ENCODE results near the gene MEGF6. TPM values are rescaled to one million over a fixed set of nuclear protein-coding genes. Genes with fewer than 3 reads are reported as not detected.

Gene MEGF6, protein sequence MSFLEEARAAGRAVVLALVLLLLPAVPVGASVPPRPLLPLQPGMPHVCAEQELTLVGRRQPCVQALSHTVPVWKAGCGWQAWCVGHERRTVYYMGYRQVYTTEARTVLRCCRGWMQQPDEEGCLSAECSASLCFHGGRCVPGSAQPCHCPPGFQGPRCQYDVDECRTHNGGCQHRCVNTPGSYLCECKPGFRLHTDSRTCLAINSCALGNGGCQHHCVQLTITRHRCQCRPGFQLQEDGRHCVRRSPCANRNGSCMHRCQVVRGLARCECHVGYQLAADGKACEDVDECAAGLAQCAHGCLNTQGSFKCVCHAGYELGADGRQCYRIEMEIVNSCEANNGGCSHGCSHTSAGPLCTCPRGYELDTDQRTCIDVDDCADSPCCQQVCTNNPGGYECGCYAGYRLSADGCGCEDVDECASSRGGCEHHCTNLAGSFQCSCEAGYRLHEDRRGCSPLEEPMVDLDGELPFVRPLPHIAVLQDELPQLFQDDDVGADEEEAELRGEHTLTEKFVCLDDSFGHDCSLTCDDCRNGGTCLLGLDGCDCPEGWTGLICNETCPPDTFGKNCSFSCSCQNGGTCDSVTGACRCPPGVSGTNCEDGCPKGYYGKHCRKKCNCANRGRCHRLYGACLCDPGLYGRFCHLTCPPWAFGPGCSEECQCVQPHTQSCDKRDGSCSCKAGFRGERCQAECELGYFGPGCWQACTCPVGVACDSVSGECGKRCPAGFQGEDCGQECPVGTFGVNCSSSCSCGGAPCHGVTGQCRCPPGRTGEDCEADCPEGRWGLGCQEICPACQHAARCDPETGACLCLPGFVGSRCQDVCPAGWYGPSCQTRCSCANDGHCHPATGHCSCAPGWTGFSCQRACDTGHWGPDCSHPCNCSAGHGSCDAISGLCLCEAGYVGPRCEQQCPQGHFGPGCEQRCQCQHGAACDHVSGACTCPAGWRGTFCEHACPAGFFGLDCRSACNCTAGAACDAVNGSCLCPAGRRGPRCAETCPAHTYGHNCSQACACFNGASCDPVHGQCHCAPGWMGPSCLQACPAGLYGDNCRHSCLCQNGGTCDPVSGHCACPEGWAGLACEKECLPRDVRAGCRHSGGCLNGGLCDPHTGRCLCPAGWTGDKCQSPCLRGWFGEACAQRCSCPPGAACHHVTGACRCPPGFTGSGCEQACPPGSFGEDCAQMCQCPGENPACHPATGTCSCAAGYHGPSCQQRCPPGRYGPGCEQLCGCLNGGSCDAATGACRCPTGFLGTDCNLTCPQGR (N-terminal part only)
- total RNA-seq, result 7.0 TPM
- long read RNA-seq, partial matches to known transcripts, result 1 of 15 reads
- long read RNA-seq, other reads (novel, unspliced or antisense), result 13 of 15 reads

GRCh38 chr1:3611170-3612019 lies at the start of gene MEGF6:
TSS of gene MEGF6 (minus strand) at chr1:3611508. CDS start at chr1:3611268, 240 bp downstream.
- DNase-seq (ENCODE audit: missing footprints), result no peak
- intact Hi-C loops (cut with DNase I), result no loop called here

GRCh38 chr1:3660704-3661103 lies 49.4 kb upstream of the MEGF6 start:
- DNase-seq (ENCODE audit: missing footprints) (no peak), ATAC-seq (no peak)
- intact Hi-C loops (cut with DNase I), result no loop called here

More at GRCh38 chr1:3611170-3612019, at the start of gene MEGF6:
- ATAC-seq, result peak; percentile 55

DNA sequence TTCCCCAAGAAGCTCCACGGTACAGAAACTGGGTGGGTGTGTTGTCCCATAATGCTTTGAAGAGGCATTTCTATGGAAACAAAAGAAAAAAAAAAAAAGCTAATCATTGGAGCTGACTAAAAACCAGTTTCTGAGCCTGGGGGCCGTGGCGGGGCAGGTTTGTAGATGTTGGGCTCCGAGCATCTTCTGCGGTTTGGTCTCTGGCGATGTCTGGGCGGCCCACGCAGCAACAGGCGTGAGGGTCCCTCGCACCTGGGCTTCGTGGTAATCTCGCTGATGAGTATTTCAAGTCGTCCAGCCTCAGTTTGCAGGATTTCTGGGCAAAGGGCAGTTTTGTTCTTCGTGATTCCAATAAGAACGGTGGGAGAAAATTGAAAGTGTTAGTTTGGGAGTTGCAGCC lies 47.8 kb upstream of the MEGF6 start:
- intact Hi-C loops (cut with DNase I), result no loop called here
- ATAC-seq (no peak), DNase-seq (ENCODE audit: missing footprints) (no peak)

DNA sequence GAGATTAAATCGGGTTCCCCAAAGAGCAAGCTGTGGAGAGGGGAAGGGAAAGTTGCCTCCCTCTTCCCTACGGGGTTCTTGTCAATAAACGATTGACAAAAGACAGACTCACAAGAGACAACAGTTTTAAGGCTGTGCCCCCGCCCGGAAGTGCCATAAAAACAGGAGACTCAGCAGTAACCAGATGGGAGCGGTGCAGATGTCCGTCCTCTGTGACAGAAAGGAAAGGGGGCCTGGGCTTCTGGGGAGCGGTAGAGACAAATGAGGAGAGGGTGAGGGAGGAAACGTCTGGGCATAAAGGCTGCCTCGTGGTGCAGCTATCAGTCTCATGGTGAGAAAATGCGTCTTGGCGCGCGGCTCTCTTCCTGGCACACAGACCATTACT lies 46.9 kb upstream of the MEGF6 start:
- no peak for ATAC-seq
- DNase-seq (ENCODE audit: missing footprints), result no peak

GRCh38 chr1:3657578-3658230 lies 46.4 kb upstream of the MEGF6 start:
- intact Hi-C loops (cut with DNase I), result no loop called here
- ATAC-seq (no peak), DNase-seq (ENCODE audit: missing footprints) (no peak)

More for the DNA sequence above, 46.9 kb upstream of the MEGF6 start:
- intact Hi-C loops (cut with DNase I), result no loop called here

DNA sequence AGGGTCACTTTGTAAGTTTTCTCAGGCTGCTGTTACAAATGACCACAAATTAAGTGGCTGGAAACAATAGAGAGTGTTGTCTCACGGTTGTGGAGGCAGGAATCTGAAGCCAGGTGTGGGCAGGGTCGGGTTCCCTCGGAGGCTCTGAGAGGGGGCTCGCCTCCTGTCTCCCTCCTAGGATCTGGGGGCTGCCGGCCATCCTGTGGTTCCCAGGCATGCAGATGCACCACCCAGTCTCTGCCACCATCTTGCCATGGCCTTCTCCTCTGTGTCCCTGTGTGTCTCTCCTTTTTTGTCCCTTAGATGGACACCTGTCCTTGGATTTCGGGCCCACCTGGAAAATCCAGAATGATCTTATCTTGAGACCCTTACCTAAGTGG lies 45.8 kb upstream of the MEGF6 start:
- DNase-seq (ENCODE audit: missing footprints) (no peak), ATAC-seq (no peak)
- intact Hi-C loops (cut with DNase I), result no loop called here

- ATAC-seq, result no peak
- intact Hi-C loops (cut with DNase I), result no loop called here
- DNase-seq (ENCODE audit: missing footprints), result no peak
Measured at GRCh38 chr1:3656450-3657095, 45.3 kb upstream of the MEGF6 start.

DNA sequence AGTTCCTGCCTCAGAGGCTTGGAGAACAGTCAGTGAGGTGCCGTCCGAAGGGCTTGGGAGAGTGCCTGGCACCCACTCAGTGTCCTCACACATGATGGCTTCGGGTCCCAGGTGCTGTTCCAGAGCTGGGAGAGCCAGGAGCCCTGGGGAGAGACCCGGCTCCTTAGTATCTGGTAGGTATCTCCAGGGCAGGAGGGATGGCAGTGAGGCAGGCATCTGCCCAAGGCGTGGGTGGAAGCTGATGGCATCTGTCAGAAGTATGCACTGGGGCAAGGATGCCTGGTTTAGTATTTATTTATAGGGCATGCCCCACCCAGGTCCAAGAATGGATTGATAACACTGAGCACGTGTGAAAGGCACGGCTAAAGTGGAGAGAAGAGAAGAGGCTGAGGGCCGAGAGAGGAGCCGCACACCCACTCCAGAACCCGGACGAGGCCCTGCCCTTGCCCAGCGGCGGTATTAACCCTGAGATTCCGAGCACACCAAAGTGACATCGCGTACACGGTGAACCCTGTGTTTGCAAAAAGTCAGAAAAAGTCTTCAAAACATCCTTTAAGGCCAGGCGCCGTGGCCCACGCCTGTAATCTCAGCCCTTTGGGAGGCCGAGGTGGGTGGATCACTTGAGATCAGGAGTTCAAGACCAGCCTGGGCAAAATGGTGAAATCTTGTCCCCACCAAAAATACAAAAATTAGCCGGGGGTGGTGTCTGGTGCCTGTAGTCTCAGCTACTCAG lies 43.4 kb upstream of the MEGF6 start:
- intact Hi-C loops (cut with DNase I), result no loop called here
- DNase-seq (ENCODE audit: missing footprints) (no peak), ATAC-seq (peak; percentile 59)

DNA sequence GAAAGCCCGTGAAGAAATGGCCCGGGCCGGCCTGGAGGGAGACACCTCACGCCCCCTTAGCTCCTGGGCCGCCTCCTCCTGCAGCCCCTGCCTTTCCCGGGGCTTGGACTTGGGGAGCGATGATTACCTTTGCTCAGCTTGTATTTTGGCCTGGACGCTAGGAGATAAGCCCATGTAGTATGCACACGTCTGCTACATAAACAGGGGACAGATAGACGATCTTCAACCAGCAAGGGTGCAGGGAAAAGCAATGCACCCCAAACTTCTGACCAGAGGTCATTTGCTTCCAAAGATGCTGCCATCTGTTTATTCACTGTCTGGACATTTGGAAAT lies 41.9 kb upstream of the MEGF6 start:
- ATAC-seq (no peak), DNase-seq (ENCODE audit: missing footprints) (no peak)
- intact Hi-C loops (cut with DNase I), result no loop called here

GRCh38 chr1:3652548-3653285 lies 41.4 kb upstream of the MEGF6 start:
- ATAC-seq (no peak), DNase-seq (ENCODE audit: missing footprints) (no peak)
- intact Hi-C loops (cut with DNase I), result no loop called here

DNA sequence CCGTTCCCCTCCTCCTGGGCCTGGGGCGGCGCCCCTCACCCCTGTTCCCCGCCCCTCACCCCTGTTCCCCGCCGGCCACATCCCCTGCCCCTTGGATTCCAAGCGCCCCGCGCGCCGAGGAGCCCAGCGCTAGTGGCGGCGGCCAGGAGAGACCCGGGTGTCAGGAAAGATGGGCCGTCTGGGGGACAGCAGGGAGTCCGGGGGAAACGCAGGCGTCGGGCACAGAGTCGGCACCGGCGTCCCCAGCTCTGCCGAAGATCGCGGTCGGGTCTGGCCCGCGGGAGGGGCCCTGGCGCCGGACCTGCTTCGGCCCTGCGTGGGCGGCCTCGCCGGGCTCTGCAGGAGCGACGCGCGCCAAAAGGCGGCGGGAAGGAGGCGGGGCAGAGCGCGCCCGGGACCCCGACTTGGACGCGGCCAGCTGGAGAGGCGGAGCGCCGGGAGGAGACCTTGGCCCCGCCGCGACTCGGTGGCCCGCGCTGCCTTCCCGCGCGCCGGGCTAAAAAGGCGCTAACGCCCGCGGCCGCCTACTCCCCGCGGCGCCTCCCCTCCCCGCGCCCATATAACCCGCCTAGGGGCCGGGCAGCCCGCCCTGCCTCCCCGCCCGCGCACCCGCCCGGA lies 40.7 kb upstream of the MEGF6 start, which contains the start of gene TP73:
Gene TP73 (plus strand): TSS at position 587 of the 618 bp plus-strand sequence. CDS start 29,850 bp downstream, outside the sequence.
- ATAC-seq (no peak), DNase-seq (ENCODE audit: missing footprints) (no peak)
- intact Hi-C loops (cut with DNase I), result no loop called here

DNA sequence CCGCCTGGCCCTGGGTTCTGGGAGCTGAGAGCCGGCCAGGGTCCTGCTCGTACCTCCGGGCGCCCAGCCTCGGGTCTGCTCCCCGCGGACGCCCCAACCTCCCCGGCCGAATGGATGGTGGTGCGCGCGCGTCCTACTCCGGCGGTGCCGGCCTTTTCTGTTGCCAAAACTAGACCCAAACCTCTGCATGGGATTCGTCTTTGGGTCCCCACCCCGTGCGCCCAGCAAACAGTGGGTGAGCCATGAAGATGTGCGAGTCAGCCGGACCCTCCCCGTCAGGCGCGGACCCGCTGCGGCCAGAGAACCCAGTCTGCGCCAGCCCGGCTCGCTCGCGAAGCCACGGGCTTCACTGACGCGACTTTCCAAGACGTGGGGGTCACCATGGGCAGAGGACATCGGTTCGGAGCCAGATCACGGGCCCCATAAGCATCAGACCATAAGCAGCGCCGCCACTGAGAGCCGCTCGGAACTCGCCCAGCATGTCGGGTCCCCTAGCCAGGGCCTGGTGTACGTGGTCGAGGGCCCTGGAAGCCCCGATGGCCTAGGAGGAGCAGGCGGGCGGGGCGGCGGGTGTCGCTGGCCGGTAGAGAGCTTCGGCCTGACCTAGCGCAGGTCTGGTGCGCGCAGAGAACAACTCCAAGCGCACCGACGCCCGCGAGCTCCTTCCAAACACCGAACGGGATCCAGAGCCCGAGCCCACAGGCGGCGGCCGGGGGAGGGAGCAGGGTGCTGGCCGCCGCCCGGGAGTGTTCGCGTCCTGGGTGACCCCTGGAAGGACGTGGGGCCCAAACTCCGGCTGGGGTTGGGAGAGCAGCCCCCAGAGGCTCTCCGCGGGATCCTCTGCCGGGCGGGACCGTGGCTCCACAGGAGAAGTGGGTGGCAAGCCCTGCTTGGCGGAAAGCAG lies 40.0 kb upstream of the MEGF6 start:
- intact Hi-C loops (cut with DNase I), result no loop called here
- ATAC-seq, result no peak
- DNase-seq (ENCODE audit: missing footprints), result no peak

GRCh38 chr1:3650248-3651025 lies 39.1 kb upstream of the MEGF6 start:
- ATAC-seq (no peak), DNase-seq (ENCODE audit: missing footprints) (no peak)
- intact Hi-C loops (cut with DNase I), result no loop called here

All from Right ventricle myocardium inferior (tissue), 1 donor.